Measurements from ENCODE around the gene HMSD. TPM values are rescaled to one million over a fixed set of nuclear protein-coding genes. Genes with fewer than 3 reads are reported as not detected.

Gene HMSD
- total RNA-seq, 2 donors from 2014 or later: 0.11 to 2.3 TPM

DNA sequence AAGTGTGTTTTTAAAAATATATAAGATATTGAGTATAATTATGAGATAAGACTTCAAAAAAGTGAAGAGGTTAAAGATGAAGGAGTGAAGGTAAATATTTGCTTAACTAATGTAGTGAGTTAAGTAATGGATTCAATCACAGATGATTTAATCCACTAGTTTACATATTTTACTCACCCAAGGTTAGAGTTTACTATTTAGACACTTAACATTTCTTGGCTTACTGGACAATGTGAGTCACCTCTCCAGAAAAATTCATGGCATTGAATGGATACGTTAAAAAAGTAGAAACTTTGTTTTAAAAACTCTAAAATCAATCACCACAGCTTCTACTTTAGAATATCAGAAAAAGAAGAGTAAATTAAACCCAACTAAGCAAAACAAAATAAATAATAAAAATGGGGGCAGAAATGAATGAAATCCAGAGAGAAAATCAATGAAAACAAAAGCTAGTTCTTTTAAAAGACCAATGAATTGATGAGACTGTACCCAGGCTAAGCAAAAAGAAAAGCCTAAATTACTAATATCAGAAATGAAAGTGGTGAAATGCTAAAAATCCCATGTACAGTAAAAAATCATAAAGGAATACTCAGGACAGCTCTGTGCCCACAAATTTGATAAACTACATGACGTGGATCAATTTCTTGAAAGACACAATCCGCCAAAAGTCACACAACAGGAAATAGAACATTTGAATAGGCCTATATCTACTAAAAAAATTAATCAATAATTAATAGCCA lies 1.9 kb upstream of the HMSD start:
- no peaks in the 10 kb centered on the region for H3K9me3 ChIP-seq
- H3K36me3 ChIP-seq: no peaks in the 10 kb centered on the region
- DNase-seq: no peak
- no peak for TF ChIP-seq CTCF (IDR thresholded peaks at IDR 0.05)
- no peak overlapping the region for H3K4me3 ChIP-seq
- H3K27ac ChIP-seq: no peak overlapping the region
- no peak overlapping the region for H3K9ac ChIP-seq (ENCODE audit: low read depth in 2 of 2, low read length in 2 of 2)
- no peaks in the 10 kb centered on the region for H3K4me1 ChIP-seq
- no peaks in the 10 kb centered on the region for H3K27me3 ChIP-seq
- intact Hi-C loops (cut with DNase I): no loop called here

GRCh38 chr18:63951302-63951705 lies 2.2 kb downstream of the HMSD start:
- Histone ChIP-seq H3K4me1 (no peaks in the 10 kb centered on the region), H3K9ac (ENCODE audit: low read depth in 2 of 2, low read length in 2 of 2) (no peak overlapping the region), H3K27ac (no peak overlapping the region), H3K9me3 (no peaks in the 10 kb centered on the region), H3K27me3 (no peaks in the 10 kb centered on the region), H3K4me3 (no peak overlapping the region), H3K36me3 (no peaks in the 10 kb centered on the region)
- intact Hi-C loops (cut with DNase I): no loop called here
- no peak for DNase-seq
- no peak for TF ChIP-seq CTCF (IDR thresholded peaks at IDR 0.05)

DNA sequence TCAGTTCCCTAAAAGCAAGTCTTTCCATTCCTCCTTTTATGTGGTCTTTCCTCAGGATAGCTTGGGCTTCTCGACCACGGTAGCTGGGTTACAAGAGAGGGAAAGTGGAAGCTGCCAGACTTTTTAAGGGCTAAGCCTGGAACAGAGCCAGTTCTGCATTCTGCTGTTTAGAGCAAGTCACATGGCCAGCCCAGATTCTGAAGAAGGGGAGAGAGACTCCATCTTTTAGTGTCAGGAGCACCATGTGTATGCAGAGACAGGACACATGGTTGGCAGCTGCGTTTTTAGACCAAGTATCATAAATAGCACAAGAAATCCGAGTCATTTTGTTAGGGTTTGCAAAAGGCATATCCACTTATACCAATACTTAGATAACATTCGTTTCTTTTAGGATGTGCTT lies 4.7 kb downstream of the HMSD start:
- Histone ChIP-seq H3K27me3 (no peaks in the 10 kb centered on the region), H3K4me3 (no peak overlapping the region), H3K9ac (ENCODE audit: low read depth in 2 of 2, low read length in 2 of 2) (no peak overlapping the region), H3K36me3 (no peaks in the 10 kb centered on the region), H3K27ac (no peak overlapping the region), H3K9me3 (no peaks in the 10 kb centered on the region), H3K4me1 (no peaks in the 10 kb centered on the region)
- no peak for DNase-seq
- intact Hi-C loops (cut with DNase I): no loop called here
- no peak for TF ChIP-seq CTCF (IDR thresholded peaks at IDR 0.05)

GRCh38 chr18:63956755-63957154 lies 7.7 kb downstream of the HMSD start:
- no peak overlapping the region for H3K4me3 ChIP-seq
- no peak overlapping the region for H3K27ac ChIP-seq
- no peaks in the 10 kb centered on the region for H3K27me3 ChIP-seq
- no peak for DNase-seq
- H3K36me3 ChIP-seq: no peaks in the 10 kb centered on the region
- H3K9ac ChIP-seq (ENCODE audit: low read depth in 2 of 2, low read length in 2 of 2): no peak overlapping the region
- no peaks in the 10 kb centered on the region for H3K9me3 ChIP-seq
- no peak for TF ChIP-seq CTCF (IDR thresholded peaks at IDR 0.05)
- intact Hi-C loops (cut with DNase I): no loop called here
- no peaks in the 10 kb centered on the region for H3K4me1 ChIP-seq

DNA sequence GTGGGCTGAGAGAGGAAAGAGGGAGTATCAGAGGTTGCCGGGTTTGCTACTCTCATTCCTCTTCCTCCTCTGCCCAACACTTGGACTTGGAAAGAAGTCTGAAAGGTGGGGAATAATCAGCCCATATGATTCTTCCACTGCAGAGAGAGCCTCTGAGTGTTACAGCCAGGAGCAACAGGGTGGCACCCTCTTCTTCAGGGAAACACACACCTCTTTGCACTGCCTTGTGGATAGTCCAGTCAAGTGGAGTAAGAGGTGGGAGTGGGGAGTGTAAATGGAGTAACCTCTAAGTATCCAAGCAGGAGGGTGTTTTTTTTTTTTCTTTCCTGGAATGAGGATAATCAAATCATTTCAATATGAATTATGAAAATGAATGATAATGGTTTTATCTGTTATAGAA lies 11.8 kb downstream of the HMSD start:
- Histone ChIP-seq H3K4me3 (no peak overlapping the region), H3K9me3 (no peaks in the 10 kb centered on the region), H3K27ac (no peak overlapping the region), H3K36me3 (no peaks in the 10 kb centered on the region), H3K9ac (ENCODE audit: low read depth in 2 of 2, low read length in 2 of 2) (no peak overlapping the region), H3K27me3 (no peaks in the 10 kb centered on the region), H3K4me1 (no peaks in the 10 kb centered on the region)
- intact Hi-C loops (cut with DNase I): no loop called here
- no peak for DNase-seq
- no peak for TF ChIP-seq CTCF (IDR thresholded peaks at IDR 0.05)

Data from colonic mucosa (tissue), 4 donors.